ENCODE measurements around the gene SLC47A1.

GRCh38 chr17:19561697-19562318 is 28.2 kb downstream of the SLC47A1 start:
- TF ChIP-seq CTCF (IDR thresholded peaks at IDR 0.05 in 2 of 3, conservative IDR thresholded peaks at IDR 0.05 in 1 of 3; ENCODE audit: control insufficient read depth in 2 of 3, extremely low read depth in 1 of 3, insufficient read depth in 1 of 3, low read depth in 3 of 3, low read length in 3 of 3) (no peak), PKNOX1 (IDR thresholded peaks at IDR 0.05) (no peak), CEBPB (IDR thresholded peaks at IDR 0.05; ENCODE audit: borderline replicate concordance in 1 of 2, low read depth in 2 of 2, low read length in 2 of 2) (no peak), EZH2 (IDR thresholded peaks at IDR 0.05; ENCODE audit: borderline replicate concordance, control insufficient read depth, low read depth, low read length) (no peak), TAF1 (IDR thresholded peaks at IDR 0.05; ENCODE audit: borderline replicate concordance, low read depth, low read length) (no peak), YY1 (IDR thresholded peaks at IDR 0.05; ENCODE audit: low read depth, low read length) (no peak), NR2C2 (IDR thresholded peaks at IDR 0.05; ENCODE audit: borderline replicate concordance, control insufficient read depth, insufficient read length, low read depth) (no peak), REST (IDR thresholded peaks at IDR 0.05; ENCODE audit: low read depth, low read length) (no peak), MAX (IDR thresholded peaks at IDR 0.05; ENCODE audit: low read depth, low read length) (no peak), CREM (IDR thresholded peaks at IDR 0.05; ENCODE audit: low read depth) (no peak), DPF2 (IDR thresholded peaks at IDR 0.05) (no peak), ZNF384 (IDR thresholded peaks at IDR 0.05; ENCODE audit: borderline replicate concordance, low read depth, low read length) (no peak), ZBTB33 (IDR thresholded peaks at IDR 0.05) (no peak)

Measured in GM12878 (cell line).